A549 (cell line): Measurements from ENCODE around the gene LETM1. TPM values are rescaled to one million over a fixed set of nuclear protein-coding genes. Genes with fewer than 3 reads are reported as not detected.
A peak's percentile ranks its signal among the peaks of the same experiment; 100 is the strongest.

Source experiments
- ATAC-seq, 2 experiments: fragments of 200-7000 bp in 1 of 2; fragments of >200 bp in 1 of 2; cut with Nextera tagmentation in 1 of 2; cut with Tn5 transposase in 1 of 2; 3 replicates each; pipeline versions ENCODE4 v1.8.0 to v1.9.1; 2018 to 2020; ENCODE audit warnings: mild to moderate bottlenecking in 1 of 2, moderate library complexity in 1 of 2
- CTCF ChIA-PET: fragments of 300-600 bp; sonication (Branson Sonifier 250); formaldehyde crosslinking; extraction: SDS; loops from one replicate; lab custom pipeline; 2021; ENCODE audit warnings: antibody characterized with exemption, inconsistent platforms; lab: Yijun Ruan, JAX
- POLR2A ChIA-PET: fragments of 350-600 bp; formaldehyde crosslinking; extraction: SDS; loops from one replicate; lab custom pipeline; 2021; ENCODE audit warnings: antibody characterized with exemption, inconsistent platforms; lab: Yijun Ruan, JAX
- DNase-seq, 2 experiments: peaks; one replicate each; pipeline versions ENCODE4 v3.0.0 to v3.0.0-alpha.2; 2011 to 2016; ENCODE audit warnings: low read depth in 1 of 2, low spot score in 1 of 2
- FAIRE-seq: peaks from 2 replicates; lab custom pipeline; 2011; peaks lifted over from hg19 to GRCh38; lab: Jason Lieb, UNC
- H3K27ac ChIP-seq, 2 experiments: fragments of >200 bp; sonication (Bioruptor Twin); formaldehyde crosslinking; 3 replicates each; pipeline ENCODE4 v1.5.1; 2016 to 2017
- H3K4me1 ChIP-seq: fragments of >200 bp; sonication (Bioruptor Twin); formaldehyde crosslinking; 3 replicates; pipeline ENCODE4 v1.6.1; 2016
- H3K4me2 ChIP-seq: fragments of >200 bp; sonication (Bioruptor Twin); formaldehyde crosslinking; 3 replicates; pipeline ENCODE4 v1.6.1; 2016
- H3K4me3 ChIP-seq: fragments of >200 bp; sonication (Bioruptor Twin); formaldehyde crosslinking; 3 replicates; pipeline ENCODE4 v1.5.1; 2016
- H3K9me3 ChIP-seq: fragments of >200 bp; sonication (Bioruptor Twin); formaldehyde crosslinking; 3 replicates; pipeline ENCODE4 v1.6.1; 2016
- CEBPB ChIP-seq, 2 experiments: fragments of >200 bp in 1 of 2; sonication (Bioruptor Twin) in 1 of 2; formaldehyde crosslinking in 1 of 2; IDR thresholded peaks; 2 replicates each; pipeline ENCODE4 v1.6.1; 2012 to 2016
- EHMT2 ChIP-seq: fragments of 200-600 bp; sonication (generic); IDR thresholded peaks from 2 replicates; pipeline ENCODE4 v1.6.1; 2016; ENCODE audit warnings: antibody characterized with exemption, low read depth, mild to moderate bottlenecking, moderate library complexity
- EP300 ChIP-seq, 2 experiments: fragments of >200 bp; sonication (Bioruptor Twin); formaldehyde crosslinking; IDR thresholded peaks; 2 replicates in 1 of 2; 3 replicates in 1 of 2; pipeline ENCODE4 v1.6.1; 2016 to 2017
- HDAC2 ChIP-seq: fragments of 200-600 bp; sonication (generic); IDR thresholded peaks from 2 replicates; pipeline ENCODE4 v1.6.1; 2016
- HEYL ChIP-seq: fragments of 250-450 bp; sonication (Bioruptor Pico); IDR thresholded peaks from 2 replicates; pipeline ENCODE4 v1.8.0; 2021; ENCODE audit warnings: mild to moderate bottlenecking, moderate library complexity
- HOXA7 ChIP-seq: fragments of 250-450 bp; sonication (Bioruptor Pico); IDR thresholded peaks from 2 replicates; pipeline ENCODE4 v1.5.0; 2020; ENCODE audit warnings: mild to moderate bottlenecking, moderate library complexity
- HOXB13 ChIP-seq: fragments of 250-450 bp; sonication (Bioruptor Pico); IDR thresholded peaks from 2 replicates; pipeline ENCODE4 v1.5.0; 2020; ENCODE audit warnings: low read depth, mild to moderate bottlenecking, moderate library complexity
- NFE2L2 ChIP-seq: fragments of 150-350 bp; conservative IDR thresholded peaks from 2 replicates; pipeline ENCODE4 v1.6.1; 2014; ENCODE audit warnings: low read length
- NPAS2 ChIP-seq: fragments of 250-450 bp; sonication (Bioruptor Pico); IDR thresholded peaks from 2 replicates; pipeline ENCODE4 v1.8.0; 2022; ENCODE audit warnings: mild to moderate bottlenecking, moderate library complexity, borderline replicate concordance
- RARB ChIP-seq: fragments of 250-450 bp; sonication (Bioruptor Pico); IDR thresholded peaks from 2 replicates; pipeline ENCODE4 v1.8.0; 2021; ENCODE audit warnings: mild to moderate bottlenecking, moderate library complexity
- RFX5 ChIP-seq: fragments of 450-650 bp; IDR thresholded peaks from 2 replicates; pipeline ENCODE4 v1.7.1; 2014; ENCODE audit warnings: antibody characterized with exemption, mild to moderate bottlenecking, moderate library complexity
- SMC3 ChIP-seq: fragments of >200 bp; sonication (Bioruptor Twin); formaldehyde crosslinking; IDR thresholded peaks from 3 replicates; pipeline ENCODE4 v1.6.1; 2018; ENCODE audit warnings: inconsistent platforms
- TFCP2L1 ChIP-seq: fragments of 250-450 bp; sonication (Bioruptor Pico); IDR thresholded peaks from 2 replicates; pipeline ENCODE4 v1.5.0; 2021; ENCODE audit warnings: mild to moderate bottlenecking
- TP53 ChIP-seq: fragments of 250-450 bp; sonication (Bioruptor Pico); IDR thresholded peaks from 2 replicates; pipeline ENCODE4 v1.5.0; 2021; ENCODE audit warnings: mild to moderate bottlenecking, moderate library complexity
- ZC3H11A ChIP-seq: fragments of 450-650 bp; IDR thresholded peaks from 2 replicates; pipeline ENCODE4 v1.6.1; 2014; ENCODE audit warnings: antibody characterized with exemption, mild to moderate bottlenecking
- ZFP36 ChIP-seq: fragments of 450-650 bp; IDR thresholded peaks from 2 replicates; pipeline ENCODE4 v1.6.1; 2014; ENCODE audit warnings: borderline replicate concordance; ENCODE audit not compliant: partially characterized antibody
- ZNF302 ChIP-seq: fragments of 250-450 bp; sonication (Bioruptor Pico); IDR thresholded peaks from 2 replicates; pipeline ENCODE4 v1.9.0; 2021; ENCODE audit warnings: inconsistent platforms, mild to moderate bottlenecking, moderate library complexity
- WGBS: methylation state at CpG from one replicate; pipeline ENCODE4 v1.1.6; 2017; ENCODE audit errors: missing lambda C conversion rate; 5-methylcytosine and 5-hydroxymethylcytosine counted together
- polyA plus RNA-seq, 4 experiments: library from polyadenylated mRNA; depleted of rRNA in 3 of 4; stranded (reverse); fragments of >200 nt; fragmentation: RNase III in 1 of 4; extraction: RNeasy Plus Mini Kit Qiagen cat#74134 plus additional on column Dnase treatment in 1 of 4; gene quantifications; 2 replicates in 3 of 4; 3 replicates in 1 of 4; pipeline ENCODE4 v1.2.3, GENCODE V29; 2011 to 2017
- TF ChIP-seq, protein P1 (sequence below): fragments of >200 bp; sonication (Bioruptor Twin); formaldehyde crosslinking; IDR thresholded peaks from 3 replicates; pipeline ENCODE4 v1.5.1; 2016
- TF ChIP-seq, protein P2 (sequence below): fragments of 150-350 bp; IDR thresholded peaks from 2 replicates; pipeline ENCODE4 v1.6.1; 2014; ENCODE audit warnings: low read depth, mild to moderate bottlenecking, low read length

LETM1 gene
- polyA plus RNA-seq, 2 of the 4 experiments (the other 2 are of a cell fraction) = 18.6 to 29.6 TPM

DNA sequence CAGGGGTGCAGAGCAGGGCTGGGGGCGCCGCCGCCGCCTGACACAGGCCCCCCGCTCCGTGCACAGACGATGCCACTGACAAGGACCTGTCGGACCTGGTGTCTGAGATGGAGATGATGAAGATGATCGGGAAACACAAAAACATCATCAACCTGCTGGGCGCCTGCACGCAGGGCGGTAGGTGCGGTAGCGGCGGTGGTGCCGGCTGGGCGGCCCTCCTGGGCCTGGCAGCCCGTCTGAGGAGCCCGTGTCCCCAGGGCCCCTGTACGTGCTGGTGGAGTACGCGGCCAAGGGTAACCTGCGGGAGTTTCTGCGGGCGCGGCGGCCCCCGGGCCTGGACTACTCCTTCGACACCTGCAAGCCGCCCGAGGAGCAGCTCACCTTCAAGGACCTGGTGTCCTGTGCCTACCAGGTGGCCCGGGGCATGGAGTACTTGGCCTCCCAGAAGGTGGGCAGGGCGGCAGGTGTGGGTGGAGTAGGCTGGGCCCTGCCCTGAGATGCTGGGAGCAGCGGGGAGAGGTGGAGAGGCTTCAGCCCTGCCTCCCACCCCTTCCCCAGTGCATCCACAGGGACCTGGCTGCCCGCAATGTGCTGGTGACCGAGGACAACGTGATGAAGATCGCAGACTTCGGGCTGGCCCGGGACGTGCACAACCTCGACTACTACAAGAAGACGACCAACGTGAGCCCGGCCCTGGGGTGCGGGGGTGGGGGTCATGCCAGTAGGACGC is 50.3 kb downstream of the LETM1 start:
- Histone ChIP-seq H3K9me3 (no peaks in the 10 kb centered on the region), H3K4me3 (no peak overlapping the region), H3K4me2 (no peak overlapping the region), H3K4me1 (no peaks in the 10 kb centered on the region), H3K27ac (no peak overlapping the region)
- ATAC-seq (no peak), FAIRE-seq (no peak), DNase-seq (no peak)
- ChIA-PET CTCF (interaction anchor here (1.5 to 13.7 kb wide), 3 partner anchors 10 to 105 kb away, joined by 3 to 227 read pairs (median 79); partner anchors contain the start of gene FGFR3), POLR2A (no interaction called here)
- TF ChIP-seq NFE2L2 (no peak), TP53 (no peak), SMC3 (no peak)
- 85% methylated on average over 27 of the region's 47 CpGs for WGBS

DNA sequence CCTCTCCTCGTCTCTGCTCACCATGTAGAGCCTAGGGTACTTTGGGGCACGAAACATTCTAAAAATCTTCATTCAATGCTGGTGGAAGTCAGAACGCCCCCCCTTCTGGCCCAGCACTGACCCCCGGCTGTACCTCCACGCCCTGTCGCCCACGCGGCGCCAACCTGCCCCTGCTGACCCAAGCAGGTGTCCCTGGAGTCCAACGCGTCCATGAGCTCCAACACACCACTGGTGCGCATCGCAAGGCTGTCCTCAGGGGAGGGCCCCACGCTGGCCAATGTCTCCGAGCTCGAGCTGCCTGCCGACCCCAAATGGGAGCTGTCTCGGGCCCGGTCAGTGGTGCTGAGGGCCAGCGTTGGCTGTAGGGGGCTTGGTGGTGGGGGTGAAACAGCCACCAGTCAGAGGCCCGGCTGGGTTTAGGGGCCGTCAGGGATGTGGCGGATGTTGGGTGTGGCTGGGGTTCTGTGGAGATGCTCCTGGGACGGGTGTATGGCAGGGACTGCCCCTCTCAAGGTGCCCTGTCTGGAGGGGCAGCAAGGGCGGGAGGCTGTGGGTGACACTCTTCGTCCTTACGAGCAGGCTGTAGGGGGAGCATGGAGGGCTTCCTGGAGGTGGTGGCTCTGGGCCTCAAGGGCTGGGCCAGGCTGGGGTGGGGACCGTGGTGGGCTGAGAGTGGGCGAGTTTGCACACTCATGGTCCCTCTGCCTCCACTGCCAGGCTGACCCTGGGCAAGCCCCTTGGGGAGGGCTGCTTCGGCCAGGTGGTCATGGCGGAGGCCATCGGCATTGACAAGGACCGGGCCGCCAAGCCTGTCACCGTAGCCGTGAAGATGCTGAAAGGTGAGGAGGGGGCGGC is 51.1 kb downstream of the LETM1 start:
- FAIRE-seq (no peak), ATAC-seq (no peak), DNase-seq (no peak)
- ChIA-PET POLR2A (no interaction called here), CTCF (interaction anchor here (1.0 to 1.6 kb wide), 5 partner anchors 45 to 106 kb away, joined by 3 to 6 read pairs (median 4); no protein-coding TSS in a partner anchor)
- Histone ChIP-seq H3K27ac (no peak overlapping the region), H3K4me2 (no peak overlapping the region), H3K9me3 (no peaks in the 10 kb centered on the region), H3K4me1 (no peaks in the 10 kb centered on the region), H3K4me3 (no peak overlapping the region)
- TF ChIP-seq HEYL (CRISPR knock-in tag) = no peak
- TF ChIP-seq, protein P1, sequence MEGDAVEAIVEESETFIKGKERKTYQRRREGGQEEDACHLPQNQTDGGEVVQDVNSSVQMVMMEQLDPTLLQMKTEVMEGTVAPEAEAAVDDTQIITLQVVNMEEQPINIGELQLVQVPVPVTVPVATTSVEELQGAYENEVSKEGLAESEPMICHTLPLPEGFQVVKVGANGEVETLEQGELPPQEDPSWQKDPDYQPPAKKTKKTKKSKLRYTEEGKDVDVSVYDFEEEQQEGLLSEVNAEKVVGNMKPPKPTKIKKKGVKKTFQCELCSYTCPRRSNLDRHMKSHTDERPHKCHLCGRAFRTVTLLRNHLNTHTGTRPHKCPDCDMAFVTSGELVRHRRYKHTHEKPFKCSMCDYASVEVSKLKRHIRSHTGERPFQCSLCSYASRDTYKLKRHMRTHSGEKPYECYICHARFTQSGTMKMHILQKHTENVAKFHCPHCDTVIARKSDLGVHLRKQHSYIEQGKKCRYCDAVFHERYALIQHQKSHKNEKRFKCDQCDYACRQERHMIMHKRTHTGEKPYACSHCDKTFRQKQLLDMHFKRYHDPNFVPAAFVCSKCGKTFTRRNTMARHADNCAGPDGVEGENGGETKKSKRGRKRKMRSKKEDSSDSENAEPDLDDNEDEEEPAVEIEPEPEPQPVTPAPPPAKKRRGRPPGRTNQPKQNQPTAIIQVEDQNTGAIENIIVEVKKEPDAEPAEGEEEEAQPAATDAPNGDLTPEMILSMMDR = no peak
- TF ChIP-seq NFE2L2 = no peak
- TF ChIP-seq ZC3H11A = no peak
- peak; percentile 84 for TF ChIP-seq ZFP36
- TF ChIP-seq HOXA7 (CRISPR knock-in tag) = no peak
- no peak for TF ChIP-seq TFCP2L1 (CRISPR knock-in tag)
- 90% methylated on average over 20 of the region's 37 CpGs for WGBS

DNA sequence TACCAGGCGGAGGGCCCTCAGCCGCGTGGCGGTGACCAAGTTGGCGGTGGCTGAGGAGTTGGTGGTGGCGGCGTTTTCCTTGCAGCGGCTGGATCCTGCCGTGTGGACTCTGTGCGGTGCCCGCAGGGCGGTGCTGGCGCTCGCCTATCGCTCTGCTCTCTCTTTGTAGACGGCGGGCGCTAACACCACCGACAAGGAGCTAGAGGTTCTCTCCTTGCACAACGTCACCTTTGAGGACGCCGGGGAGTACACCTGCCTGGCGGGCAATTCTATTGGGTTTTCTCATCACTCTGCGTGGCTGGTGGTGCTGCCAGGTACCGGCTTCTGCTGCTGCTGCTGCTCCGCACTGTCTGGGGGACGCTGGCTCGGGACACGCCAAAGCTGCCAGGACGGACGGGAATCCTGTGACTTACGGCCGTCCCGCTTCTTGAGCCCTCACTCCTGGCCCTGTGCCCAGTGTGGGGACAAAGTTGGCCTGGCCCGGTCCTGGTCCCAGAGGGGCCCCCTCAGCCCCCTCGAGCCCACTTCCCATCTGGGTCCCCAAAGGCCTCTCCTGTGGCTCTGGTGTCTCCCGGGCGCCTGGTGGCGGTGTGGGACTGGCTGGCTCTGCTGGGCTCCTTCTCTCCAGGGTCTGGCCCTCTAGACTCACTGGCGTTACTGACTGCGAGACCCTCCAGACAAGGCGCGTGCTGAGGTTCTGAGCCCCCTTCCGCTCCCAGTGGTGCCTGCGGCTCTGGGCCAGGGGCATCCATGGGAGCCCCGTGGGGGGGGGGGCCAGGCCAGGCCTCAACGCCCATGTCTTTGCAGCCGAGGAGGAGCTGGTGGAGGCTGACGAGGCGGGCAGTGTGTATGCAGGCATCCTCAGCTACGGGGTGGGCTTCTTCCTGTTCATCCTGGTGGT is 52.2 kb downstream of the LETM1 start:
- 84% methylated on average over 19 of the region's 51 CpGs for WGBS
- no peak for DNase-seq
- no peak for FAIRE-seq
- Histone ChIP-seq H3K4me2 (no peak overlapping the region), H3K4me3 (no peak overlapping the region), H3K9me3 (no peaks in the 10 kb centered on the region), H3K27ac (no peak overlapping the region), H3K4me1 (no peaks in the 10 kb centered on the region)
- CTCF ChIA-PET = interaction anchor here (1.0 to 1.6 kb wide), 4 partner anchors 44 to 95 kb away, joined by 3 to 6 read pairs (median 4); no protein-coding TSS in a partner anchor
- POLR2A ChIA-PET = no interaction called here
- TF ChIP-seq RFX5 = no peak
- TF ChIP-seq EP300 (IDR thresholded peaks at IDR 0.05) = no peak
- TF ChIP-seq NPAS2 (CRISPR knock-in tag) = no peak
- TF ChIP-seq, protein P2, sequence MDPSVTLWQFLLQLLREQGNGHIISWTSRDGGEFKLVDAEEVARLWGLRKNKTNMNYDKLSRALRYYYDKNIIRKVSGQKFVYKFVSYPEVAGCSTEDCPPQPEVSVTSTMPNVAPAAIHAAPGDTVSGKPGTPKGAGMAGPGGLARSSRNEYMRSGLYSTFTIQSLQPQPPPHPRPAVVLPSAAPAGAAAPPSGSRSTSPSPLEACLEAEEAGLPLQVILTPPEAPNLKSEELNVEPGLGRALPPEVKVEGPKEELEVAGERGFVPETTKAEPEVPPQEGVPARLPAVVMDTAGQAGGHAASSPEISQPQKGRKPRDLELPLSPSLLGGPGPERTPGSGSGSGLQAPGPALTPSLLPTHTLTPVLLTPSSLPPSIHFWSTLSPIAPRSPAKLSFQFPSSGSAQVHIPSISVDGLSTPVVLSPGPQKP = no peak
- TF ChIP-seq, protein P1 = no peak
- no peak for TF ChIP-seq ZNF302 (CRISPR knock-in tag)
- no peak for TF ChIP-seq EHMT2
- TF ChIP-seq HOXB13 = no peak
- no peak for TF ChIP-seq CEBPB (IDR thresholded peaks at IDR 0.05)
- no peak for TF ChIP-seq RARB (CRISPR knock-in tag)
- TF ChIP-seq HDAC2 = no peak
- ATAC-seq = no peak
